ENCODE data around the gene SLX9.

- no peak for TF ChIP-seq SP1 (IDR thresholded peaks at IDR 0.05)
- TF ChIP-seq TARDBP (IDR thresholded peaks at IDR 0.05) = no peak
- no peak for TF ChIP-seq FOXM1 (IDR thresholded peaks at IDR 0.05; ENCODE audit: borderline replicate concordance)
Observed at GRCh38 chr21:45002381-45003204, 62.8 kb downstream of the SLX9 start.
